ENCODE data around the gene TUT1.
"Not testable (repeated sequence)": the region's sequence is repeated elsewhere in the genome, so short reads cannot be mapped to it uniquely, and the experiment has no call there.

The TUT1 gene

GRCh38 chr11:62556108-62556874 lies 35.0 kb downstream of the TUT1 start:
- peak; percentile 88 for DNase-seq (ENCODE audit: low spot score)

DNA sequence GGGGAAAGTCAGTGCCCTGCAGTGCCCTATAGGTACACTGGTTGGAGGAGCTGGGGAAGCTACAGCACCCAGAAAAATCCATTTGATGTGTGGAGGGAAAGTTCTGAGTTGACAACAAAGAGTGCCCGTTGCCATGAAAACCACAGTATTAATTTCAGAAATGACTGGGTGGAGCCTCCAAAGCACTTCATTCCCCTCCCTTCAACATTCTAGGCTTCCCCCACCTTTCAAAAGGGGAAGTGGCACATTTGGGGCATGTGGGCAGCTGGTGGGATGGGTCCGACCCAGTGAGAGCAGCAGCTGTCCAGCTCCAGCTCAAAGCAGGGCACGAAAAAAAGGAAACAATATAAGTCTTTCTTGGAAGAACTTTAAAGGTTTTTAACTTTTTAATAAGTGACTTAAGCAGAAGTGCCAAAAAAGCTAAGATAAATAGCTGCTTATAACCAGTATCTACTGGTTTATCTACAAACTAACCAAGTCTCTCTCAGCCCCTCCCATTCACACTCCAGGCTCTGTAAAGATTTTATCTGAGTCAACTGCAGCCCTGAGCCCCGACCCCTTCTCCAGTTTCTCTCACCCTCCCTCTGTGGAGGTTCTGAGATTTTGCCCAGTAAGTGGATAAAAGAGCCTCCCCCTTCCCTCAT lies 35.7 kb downstream of the TUT1 start:
- peak; percentile 50 for DNase-seq (ENCODE audit: low spot score)

DNA sequence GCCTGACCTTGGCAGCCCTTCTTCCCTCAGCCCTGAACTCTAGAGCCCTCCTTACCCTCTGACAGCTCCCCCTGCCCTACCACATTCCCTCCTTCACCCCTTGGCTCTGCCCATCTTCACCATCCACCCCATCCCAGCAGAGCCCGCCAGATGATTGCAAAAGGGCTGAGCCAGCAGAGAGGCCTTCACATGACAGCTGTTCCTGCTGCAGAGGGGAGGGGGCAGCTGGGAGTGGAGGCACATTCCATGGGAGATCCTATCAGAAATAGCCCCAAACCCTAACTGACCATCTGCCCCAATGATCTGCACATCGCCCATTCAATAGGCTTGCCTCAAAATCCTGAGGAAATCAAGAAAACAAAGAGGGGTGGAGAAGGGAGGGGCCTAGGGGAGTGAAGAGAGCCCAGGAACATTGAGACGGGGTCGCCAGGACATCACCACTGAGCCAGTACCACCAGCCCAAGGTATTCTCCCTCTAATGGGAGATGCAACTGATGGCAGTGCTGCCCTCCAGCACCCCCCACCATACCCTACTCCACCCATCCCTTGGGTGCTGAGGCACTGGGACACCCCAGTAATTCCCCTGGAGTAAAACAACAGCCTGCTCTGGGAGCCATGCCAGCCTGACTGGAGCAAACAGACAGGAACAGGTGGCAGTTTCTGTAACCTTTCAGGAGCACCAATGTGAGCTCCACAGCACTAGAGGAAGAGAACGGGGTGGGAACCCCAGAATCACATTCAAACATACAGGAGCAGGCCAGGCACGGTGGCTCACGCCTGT lies 36.7 kb downstream of the TUT1 start:
- no peak for DNase-seq (ENCODE audit: low spot score)

DNA sequence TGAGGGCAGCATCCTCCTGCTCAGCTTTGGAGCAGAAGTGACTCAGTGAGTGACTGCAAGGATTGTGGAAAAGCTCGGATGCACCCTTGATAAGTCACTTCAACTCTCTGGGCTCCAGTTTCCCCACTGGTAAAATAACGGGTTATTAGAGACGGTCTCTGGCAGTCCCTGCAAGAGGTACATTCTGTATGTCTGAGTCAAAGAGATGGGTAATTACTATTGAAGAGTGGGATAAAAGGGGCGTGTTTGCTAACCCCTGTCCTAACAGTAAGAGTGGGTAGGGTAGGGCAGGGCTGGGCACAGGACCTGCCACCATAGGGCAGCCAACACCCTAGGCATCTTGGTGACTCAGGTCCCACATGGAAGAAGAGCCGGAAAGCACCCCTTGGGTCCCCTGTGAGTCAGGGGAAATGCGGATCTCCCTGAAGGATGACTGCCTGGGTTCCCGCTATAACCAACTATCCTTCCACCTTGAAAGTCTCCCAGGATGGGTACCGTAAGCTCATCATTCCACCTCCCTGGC lies 37.4 kb downstream of the TUT1 start:
- DNase-seq (ENCODE audit: low spot score), result no peak

GRCh38 chr11:62553080-62553838 lies 38.1 kb downstream of the TUT1 start:
- peak; percentile 52 for DNase-seq (ENCODE audit: low spot score)

GRCh38 chr11:62552485-62553079 lies 38.7 kb downstream of the TUT1 start:
- no peak for DNase-seq (ENCODE audit: low spot score)

GRCh38 chr11:62550478-62550877 lies 40.8 kb downstream of the TUT1 start:
- not testable (repeated sequence) for DNase-seq (ENCODE audit: low spot score)

DNA sequence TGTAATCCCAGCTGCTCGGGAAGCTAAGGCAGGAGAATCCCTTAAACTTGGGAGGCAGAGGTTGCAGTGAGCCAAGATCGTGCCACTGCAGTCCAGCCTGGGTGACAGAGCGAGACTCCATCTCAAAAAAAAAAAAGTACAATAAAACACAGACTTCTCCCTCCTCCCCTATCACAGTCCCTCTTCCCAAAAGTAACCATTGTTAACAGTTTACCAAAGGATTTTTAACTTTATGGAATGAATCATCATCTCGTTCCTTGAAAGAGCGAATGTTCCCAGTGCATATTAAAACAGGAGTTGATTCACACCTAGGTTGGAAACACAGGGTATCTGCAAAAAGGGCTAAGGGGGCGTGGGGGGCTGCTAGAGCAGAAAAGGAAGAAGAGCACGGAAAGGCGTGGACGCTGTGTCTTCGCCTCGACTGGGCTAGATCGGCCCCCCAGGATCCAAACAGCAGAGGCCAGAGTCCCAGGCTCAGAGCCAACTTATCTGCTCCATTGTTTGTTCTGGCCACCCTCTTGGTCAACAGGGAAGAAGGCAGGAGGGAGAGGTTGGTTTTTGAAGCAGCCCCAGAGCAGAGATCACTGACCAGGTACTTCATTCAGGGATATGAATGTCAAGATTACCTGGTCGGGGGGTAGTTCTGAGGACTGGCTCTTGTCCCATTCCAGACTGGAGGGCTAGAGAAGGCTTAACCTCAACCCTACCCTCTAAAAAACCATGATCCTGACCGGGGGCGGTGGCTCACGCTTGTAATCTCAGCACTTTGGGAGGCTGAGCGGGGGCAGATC lies 42.6 kb downstream of the TUT1 start:
- no peak for DNase-seq (ENCODE audit: low spot score)

- no peak for DNase-seq (ENCODE audit: low spot score)
Observed at GRCh38 chr11:62547691-62548281, 43.5 kb downstream of the TUT1 start.

DNA sequence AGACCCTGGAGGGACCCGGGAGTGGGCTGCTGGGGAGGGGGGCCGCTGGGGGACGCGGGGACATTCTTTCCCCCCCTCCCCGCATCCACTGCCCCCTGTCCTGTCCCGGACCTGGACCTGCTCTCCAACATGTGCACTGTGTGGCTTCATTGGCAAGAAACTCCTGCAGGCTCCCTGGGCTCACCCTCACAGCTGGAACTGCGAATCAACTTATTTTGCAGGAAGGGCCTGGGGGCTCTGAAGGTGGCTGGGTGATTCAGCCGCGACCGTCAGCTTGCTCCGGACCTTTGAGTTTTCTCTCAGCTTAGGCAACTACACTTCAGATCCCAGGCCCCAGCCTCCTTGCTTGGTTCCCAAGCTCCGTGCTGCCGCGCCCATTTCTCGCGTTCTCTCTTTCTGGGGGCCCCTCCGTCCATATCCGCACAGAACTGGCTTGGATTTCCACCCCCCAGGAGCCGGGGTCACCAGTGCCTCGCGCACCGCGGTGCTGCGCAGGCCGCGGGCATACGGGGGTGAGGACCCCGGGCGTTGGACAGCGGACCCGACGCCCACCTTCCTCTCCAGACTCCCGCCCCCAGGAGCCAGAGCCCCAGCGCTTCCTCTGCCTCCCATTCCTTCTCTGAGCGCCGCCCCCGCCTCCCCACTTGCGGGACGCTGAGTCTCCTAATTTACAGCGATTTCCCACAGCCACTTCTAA lies 44.2 kb downstream of the TUT1 start:
- no peak for DNase-seq (ENCODE audit: low spot score)

GRCh38 chr11:62546244-62546928 lies 44.9 kb downstream of the TUT1 start, which contains the start of gene AHNAK:
AHNAK (minus strand) TSS chr11:62546806; CDS start chr11:62536098, 10,708 bp downstream.
- peak; percentile 53 for DNase-seq (ENCODE audit: low spot score)

GRCh38 chr11:62545437-62546243 lies 45.7 kb downstream of the TUT1 start:
- DNase-seq (ENCODE audit: low spot score), result peak; percentile 84

- no peak for DNase-seq (ENCODE audit: low spot score)
Observed at GRCh38 chr11:62544581-62545436, 46.5 kb downstream of the TUT1 start.

GRCh38 chr11:62543680-62544444 lies 47.5 kb downstream of the TUT1 start:
- DNase-seq (ENCODE audit: low spot score), result no peak

- DNase-seq (ENCODE audit: low spot score), result peak; percentile 75
Observed at GRCh38 chr11:62542750-62543567, 48.4 kb downstream of the TUT1 start.

Data from SK-N-DZ (cell line).